Activated naive CD8-positive, alpha-beta T cell treated with anti-CD3 and anti-CD28 coated beads, Interleukin-2, amount 50 U/mL, for 16 hours (primary cell): ENCODE data around the gene VSX1.

Experiments used
- DNase-seq: peaks from one replicate; pipeline ENCODE4 v3.0.0-alpha.2; 2020; ENCODE audit warnings: low read depth, low spot score

The VSX1 gene

DNA sequence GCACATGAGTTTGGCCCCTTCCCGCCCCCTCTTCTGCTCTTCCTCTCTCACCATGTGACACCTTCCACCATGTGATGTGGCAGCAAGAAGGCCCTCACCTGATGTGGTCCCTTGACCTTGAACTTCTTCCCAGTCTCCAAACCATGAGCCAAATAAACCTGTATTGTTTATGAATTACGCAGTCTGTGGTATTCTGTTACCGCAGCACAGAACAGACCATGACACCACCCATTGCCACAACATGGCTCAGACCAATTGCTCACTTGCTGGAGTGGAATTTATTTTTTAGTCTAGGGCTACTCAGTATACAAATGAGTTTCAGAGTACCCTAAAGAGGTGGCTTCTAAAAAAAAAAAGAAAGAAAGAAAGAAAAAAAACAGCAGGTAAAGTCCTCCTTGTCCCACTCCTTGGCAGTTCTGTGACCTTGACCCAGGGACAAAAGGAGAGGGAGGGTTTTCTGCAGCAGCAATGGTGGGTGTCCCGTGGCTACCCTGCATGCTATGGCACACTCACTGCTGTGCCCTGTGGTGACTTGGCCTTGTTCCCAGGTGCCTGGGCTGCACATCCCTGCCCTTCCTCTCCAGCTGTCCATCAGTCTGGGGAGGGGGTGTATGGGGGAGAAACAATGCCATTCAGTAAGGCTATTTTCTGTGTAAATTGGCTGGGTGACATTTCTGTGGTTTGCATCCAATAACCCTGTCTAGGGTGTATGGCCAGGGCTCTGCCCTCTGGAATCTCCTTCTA, 5.4 kb upstream of the VSX1 start:
- no peak for DNase-seq

DNA sequence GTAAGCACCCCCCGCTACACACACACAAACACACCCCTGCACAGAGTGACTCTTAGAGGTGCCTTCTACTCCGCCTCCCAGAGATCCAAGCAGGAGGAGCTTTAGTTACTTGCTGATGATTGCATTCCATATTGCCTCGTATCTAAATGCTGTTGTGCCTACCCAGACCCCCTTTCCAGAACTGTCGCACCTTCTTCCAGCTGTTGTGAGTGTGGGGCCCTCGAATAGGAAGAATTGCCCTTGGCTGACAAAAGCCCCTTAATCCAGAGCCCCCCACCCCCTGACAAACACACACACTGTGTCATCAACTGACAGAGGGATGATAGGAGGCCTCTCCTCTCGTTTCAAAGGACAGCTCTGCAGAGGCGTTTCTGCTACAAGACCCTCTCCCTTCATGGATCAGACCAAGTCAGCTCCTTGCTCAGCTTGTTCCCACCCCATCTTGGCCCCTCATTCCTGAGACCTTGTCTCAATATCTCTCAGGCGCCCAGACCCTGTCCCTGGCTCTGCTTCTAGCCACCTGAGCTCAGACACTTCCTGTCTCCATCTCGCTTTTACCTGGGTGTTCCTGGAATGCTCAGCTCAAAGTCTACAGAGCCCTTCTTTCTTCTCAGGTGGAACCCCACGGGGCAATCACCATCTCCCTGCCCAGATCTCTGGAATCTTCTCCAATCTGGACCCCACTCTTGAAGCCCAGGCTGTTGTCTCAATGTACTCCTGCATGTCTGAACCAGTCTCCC, 4.0 kb upstream of the VSX1 start:
- no peak for DNase-seq

DNA sequence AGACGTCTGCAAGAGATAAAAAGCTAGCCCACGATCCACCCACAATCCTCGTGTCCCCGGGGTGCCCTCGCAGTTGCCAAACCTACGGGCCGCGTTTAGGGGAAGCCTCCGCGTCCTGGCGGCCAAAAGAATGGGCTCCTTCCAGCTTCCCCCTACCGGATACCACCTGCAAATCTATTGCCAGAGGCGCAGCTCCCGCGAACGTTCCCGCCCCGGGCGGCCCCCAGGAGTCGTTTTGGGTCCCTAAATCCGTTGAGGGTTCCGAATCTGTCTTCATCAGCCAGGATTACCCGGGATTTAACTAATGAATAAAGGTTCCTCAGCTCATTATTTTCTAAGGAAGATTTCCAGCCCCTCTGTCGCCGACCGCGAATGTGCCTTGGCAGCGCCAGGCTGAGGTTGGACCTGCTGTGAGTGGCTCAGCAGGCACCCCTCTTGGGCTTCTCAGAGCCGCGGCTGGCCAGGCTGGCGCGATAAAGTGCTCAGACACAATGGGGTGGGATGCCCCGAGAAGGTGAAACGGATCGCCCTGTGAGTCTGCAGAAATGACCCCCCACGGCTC, 2.8 kb upstream of the VSX1 start:
- DNase-seq, result no peak

DNA sequence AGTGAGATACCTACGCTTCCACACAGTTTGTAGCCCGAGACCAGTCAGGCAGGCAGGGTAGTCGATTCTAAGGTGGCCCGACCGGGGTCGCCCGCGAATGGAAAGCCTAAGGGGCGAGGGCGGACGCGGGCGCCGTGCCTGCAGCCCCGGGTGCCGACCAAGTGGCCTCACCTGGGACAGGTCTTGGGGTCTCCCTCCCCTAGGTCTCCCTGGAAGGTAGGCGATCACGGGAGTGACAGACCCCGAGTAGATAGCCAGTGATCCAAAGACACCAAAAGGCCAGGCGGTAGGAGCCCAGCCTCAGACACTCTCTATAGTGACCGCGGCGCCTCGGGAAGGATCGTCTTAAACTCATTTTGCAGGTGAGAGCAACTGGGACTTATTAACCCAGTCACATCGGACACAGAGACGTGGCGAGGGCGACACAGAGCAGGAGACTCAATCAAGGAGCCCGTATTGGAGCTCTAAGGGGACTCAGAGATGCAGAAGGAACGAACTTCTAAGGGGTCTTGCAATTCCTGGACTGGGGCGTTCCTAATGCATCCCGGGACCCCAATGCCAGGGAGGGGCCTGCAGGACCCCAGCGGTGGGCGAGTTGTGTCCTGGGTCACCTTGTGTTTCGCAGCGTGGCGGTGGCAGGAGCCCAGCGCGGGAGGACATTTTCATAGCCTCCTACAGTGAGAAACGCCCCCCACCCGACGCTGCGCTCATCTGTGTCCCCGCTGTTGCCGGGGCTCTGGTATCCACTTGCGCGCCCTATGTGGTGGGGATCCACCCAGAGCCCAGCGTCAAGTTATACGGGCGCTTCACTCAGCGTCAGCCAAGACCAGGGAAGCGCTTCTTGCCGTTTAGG, 2.1 kb upstream of the VSX1 start:
- DNase-seq, result peak; percentile 15

DNA sequence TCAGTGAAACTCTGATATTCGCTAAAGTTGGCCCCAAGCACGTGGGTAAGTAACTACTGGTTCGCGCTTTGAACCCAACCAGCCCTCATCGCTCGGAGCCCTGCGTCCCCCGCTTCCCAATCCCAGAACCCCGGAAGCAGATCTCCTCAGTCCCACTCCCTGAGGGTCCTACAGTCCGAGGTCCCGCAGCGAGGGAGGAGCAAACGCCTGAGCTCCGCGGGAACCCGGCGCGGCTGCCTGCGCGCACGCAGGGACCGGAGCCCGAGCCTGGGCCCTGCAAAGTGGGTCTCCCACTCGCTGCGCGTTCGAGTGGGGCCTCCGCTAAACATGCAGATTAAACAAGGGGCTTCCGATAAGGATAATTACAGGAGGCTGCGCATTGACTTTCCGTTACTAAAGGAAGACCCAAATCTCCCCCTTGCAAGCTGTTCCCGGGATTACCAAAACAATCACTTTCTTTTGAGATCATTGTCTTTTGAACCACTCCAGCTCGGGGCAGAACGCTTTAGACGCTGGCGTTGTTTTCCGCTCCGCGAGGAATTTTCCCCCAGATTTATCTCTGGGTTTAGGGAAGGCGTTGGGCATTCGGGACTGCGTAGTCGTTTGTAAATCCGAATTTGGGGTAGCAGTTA, 1.3 kb upstream of the VSX1 start:
- DNase-seq, result no peak

DNA sequence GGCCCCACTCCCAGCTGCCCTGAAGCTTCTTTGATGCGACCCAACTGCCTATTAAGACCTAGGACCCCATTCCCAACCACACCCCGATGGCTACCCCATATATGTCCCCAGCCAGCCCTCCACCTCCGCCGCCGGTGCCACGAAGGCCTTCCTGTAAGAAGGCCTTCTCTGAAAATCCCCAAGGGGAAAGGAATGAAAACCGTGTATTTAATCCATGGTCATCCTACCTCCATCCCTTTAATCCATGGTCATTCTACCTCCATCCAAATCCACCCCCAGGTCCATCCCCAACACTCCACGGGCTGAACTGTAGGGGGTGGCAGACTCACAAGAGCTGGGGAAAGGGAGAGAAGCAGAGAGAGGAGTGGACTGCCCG, 545 bp upstream of the VSX1 start:
- DNase-seq, result no peak

DNA sequence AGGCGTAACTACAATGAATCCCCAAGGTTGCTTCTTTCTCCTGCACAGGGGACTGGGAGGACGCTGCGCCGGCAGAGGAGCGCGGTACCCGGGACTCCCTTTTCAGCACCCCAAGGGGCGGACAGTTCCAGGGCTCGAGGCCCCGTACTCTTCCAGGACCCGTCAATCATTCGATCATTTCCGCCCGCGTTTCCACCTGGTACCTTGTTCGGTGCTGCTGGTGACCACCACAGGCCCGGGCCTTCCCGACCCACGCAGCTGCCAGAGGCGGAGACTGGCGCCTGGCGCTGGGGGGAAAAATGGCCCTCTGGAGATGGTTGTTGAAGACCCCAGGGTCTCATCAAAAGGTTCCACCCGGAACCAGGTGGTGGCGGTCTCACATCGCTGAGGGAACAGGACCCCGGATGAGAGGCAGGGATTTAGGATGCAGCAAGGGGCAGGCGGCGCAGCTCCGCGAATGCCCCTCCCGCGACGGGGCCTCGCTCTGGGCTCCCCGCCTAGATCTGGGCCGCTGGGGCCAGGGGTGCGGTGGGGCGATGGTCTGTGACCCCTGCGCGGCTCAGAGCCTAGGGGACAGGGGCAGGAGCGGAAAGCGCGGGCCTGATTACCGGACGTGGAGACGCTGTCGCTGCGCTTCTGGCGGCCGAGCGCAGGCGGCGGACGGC, 744 bp downstream of the VSX1 start:
- DNase-seq, result no peak

DNA sequence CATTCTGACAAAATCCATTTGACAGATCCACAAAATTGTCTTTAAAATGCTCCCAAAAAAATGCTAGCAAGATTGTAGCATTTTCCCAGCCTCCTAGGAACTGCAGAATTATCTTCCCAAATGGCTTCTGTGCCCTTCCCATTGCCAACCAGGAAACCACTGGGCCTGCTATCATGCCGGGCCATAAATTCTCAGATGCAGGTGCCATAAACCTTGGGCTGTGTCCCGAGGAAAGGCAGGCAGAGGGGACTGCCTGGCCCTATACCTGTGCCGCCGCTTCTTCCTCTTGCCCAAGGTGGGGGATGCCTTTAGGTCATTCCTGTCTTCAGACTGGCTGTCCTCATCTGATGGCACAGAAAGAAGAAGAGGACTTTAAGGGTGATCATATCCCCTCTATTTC, 2.8 kb downstream of the VSX1 start:
- DNase-seq, result no peak

DNA sequence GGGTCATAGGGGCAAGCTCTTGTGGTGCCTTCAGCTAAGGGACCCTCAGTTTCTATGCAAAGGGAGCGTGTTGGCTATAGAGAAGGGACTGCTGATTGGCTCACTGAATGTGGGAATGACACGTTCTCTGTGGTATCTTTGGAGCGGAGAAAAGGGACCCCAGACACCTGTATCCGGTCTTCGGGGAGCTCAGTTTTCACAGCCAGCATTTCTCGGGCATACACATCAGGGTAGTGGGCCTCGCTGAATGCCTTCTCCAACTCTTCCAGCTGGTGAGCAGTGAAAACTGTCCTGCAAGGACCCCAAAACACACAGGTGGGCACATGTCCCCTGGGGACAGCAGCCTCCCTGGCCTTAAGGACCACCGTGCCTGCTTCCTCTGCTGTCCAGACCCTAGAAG, 3.3 kb downstream of the VSX1 start:
- DNase-seq, result no peak

DNA sequence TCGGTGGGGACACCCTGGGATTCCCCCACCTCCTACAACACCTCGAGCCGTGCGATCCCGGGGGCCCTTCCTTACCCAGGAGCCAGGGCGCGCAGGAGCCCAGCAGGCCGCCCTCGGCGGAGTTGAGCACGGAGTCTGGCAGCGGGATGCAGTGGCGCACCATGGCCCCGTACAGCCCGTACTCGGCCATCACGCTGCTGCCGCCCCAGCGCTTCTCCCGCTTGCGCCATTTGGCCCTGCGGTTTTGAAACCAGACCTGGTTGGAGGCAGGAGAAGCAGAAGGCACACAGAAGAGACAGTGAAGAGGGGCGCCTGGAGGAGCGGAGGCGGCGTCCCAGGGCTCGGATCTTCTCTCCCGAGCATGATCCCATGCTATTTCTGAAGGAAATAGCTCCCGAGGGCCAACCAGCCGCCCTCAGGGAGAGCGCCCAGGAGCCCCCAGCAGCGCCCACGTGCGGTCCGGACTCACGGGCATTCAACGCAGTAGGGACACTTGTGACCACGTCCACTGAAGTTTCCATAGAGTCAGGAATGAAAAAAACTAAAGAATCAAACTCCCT, 4.3 kb downstream of the VSX1 start:
- no peak for DNase-seq

DNA sequence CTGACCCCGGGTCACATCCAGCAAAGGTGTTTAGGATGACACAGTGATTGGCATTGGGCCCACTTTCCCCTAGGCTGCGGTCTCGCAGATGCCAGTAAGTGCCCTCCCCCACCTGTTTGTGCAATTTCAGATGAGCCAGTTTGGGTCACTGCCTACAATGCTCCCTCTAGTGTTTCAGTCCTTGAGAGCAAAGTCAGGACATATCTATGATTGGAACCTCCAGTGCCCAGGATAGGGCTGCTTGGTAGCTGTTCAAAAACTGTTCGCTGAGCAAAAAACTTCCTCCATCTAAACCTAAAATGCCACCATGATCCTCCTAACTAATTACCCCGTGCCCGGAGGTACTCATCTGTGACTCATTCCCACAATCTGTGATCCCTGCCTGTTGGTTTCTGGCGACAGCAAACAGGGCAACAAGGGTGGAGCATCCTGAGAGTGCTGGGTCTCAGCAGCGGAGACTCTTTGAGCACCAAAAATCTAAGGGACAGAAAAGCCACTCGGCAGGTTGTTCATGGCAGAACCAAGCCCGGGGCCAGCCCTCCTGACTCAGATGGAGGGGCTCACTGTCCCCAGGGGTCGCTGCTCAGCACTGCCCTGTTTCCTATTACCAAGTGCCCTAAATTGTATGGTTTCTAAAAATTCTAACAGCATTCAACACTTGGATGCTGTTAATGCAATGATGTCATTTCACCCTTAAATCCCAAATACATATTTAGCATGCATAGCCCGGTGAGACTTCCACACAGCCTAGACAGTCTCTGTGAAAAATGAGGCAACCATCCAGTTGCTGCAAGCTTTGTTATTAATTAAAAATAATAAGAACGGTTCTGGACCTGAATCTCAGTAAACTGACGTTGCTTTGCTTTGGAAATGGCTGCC, 5.0 kb downstream of the VSX1 start:
- DNase-seq, result no peak

DNA sequence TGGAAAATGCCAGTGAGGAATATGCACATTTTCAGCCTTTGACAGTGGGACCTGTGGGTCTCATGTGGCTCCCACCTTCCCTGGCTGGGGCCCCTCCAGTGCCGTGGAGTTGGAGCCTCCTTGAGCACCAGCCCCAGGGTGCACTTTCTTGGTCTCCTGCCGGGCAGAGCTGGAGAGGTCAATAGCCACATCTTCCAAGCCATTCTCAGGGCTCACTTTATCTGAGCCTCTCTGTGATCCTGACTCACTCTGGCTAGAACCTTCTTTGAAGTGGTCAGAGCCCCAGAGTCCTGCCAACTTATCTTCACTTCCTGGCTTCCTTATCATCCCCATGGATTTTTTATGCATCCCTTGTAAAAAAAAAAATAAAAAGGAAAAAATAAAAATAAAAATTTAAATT, 5.7 kb downstream of the VSX1 start:
- DNase-seq, result no peak

DNA sequence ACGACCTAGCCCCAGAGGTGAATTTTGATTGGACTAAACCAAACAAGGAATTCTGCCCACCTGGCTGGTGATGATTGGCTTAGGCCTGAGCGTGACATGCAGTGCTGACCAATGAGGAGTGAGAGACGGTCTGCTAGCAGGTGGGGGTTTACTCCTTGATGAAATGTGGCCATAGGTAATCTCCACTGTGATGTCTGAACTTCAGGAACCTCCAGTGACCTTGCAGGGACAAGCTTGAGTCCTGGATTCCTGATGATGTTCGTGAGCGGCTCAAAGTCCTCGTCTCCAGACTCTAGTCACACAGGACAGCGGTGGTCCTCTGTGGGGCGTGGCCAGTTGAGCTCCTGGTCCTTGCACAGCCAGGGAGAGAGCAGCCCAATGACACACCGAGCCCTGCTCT, 8.4 kb downstream of the VSX1 start:
- no peak for DNase-seq

DNA sequence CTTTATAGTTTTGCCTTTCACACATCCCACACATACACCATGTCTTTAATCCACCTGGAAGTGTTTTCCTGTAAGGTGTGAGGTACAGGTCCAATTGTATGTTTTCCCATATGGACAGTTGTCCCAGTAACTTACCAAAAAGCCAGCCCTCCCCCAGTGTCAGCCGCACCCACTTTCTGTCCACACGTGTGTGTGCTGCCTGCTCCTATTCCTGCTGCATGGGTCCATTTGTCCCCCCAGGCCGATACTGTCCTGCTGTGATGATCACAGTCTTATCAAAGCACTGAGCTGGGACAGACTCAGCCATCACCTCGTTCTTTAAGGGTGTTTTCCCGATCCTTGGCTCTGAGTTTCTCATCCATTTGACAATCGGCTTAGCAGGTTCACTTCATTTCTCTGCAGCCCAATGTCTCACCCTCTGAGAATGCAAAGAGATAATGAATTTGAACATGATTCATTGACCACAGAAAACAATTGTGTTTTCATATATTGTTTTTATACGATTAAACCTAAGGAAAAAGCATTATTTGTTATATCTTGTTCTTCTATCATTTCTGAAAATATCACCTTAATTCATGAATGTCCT, 9.6 kb downstream of the VSX1 start:
- no peak for DNase-seq

DNA sequence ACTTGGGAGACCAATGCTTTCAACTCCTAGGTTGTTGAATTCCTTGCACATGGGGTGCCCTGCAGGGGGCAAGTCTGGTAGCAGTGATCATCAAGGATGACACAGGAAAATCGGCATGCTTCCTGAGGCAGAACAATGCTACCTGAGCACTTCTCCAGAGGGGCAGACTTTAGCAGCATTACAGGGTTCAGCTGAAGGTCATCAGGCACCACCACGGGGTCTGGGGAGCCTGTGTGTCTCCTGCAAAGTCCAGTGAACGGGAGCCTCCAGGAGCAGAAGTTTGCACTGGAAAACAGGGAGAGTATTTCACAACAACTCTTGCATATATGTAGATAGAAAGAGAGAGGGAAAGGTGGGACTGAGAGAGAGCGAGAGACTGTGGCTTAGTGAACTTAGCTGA, 10.2 kb downstream of the VSX1 start:
- no peak for DNase-seq

DNA sequence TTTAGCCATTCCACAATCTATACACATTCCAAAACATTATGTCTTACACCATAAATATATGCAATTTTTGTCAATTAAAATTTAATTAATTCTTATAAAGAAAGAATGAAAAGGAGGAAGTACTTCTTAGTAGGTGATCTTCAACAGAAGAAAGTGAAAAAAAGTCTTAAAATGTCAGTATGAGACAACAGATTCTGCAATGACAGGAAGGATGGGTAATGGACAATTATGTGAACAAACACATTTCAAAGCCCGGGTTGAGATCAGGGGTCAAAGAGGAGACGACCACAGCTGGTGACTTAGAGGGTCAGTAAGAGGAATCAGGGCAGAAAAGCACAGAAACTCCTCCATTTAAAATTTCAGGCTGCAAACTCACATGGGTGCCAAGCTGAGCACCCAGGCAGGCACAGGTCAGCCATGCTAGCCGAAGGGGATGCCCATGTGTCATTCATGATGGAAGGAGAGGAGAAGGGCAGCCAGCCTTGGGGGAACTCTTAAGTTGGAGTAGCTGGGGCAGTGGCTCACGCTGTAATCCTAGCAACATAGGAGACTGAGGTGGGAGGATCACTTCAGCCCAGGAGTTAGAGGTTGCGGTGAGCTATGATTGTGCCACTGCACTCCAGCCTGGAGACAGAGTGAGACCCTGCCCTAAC, 11.0 kb downstream of the VSX1 start:
- DNase-seq, result no peak

DNA sequence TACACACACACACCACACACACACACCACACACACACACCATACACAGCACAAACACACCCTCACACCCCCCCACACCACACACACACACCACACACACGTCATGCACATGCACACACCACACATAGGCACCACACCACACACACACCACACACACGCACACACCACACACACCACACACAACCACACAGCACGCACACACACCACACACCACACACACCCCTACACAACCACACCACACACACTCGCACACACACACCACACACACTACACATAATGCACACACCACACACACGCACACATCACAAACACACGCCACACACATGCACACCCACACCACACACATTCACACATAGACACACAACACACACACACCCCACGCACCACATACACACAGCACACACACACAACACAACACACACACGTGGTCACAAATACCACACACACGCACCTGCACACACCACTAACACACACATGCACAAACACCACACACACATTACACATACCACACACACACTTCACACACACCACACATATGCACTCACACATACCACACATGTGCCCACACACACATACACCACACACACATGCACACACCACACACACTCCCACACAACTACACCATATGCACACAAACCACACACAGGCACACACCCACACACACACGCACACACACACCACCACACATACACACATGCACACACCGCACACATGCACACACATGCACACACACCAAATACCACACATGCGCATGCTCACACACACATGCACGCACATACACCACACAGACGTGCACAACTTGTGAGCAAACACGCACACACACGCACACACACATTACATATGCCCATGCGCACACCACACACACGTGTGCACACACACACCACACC, 14.6 kb downstream of the VSX1 start:
- DNase-seq, result no peak

DNA sequence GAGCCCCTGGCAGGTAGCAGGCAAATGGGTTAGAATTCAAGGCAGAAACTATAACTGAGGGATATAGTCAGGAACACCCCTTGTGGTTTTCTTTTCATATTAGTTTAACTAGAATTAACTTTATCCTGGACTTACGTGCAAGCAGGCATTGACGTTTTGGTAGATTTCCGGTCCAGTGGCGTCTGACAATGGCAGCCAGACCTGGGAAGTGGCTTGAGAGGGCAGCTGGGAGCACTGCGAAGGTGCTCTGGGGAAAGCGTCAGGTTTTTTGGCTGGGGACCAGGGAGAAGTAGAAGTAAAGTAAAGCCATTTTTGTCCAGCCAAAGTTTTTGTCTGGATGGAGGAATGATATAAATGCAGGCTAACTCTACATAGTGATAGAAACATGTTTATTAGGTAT, 15.6 kb downstream of the VSX1 start:
- DNase-seq, result no peak
